HG02623 (cell line): Measurements from ENCODE around the gene ST6GALNAC3.

ENCODE experiments used
- ATAC-seq: cut with Tn5 transposase; IDR thresholded peaks from one replicate; pipeline ENCODE4 v1.9.1; 2021; ENCODE audit warnings: moderate library complexity; ENCODE audit not compliant: unreplicated experiment

Gene ST6GALNAC3

GRCh38 chr1:76408303-76408702, 333.8 kb downstream of the ST6GALNAC3 start:
- ATAC-seq, result no peak

DNA sequence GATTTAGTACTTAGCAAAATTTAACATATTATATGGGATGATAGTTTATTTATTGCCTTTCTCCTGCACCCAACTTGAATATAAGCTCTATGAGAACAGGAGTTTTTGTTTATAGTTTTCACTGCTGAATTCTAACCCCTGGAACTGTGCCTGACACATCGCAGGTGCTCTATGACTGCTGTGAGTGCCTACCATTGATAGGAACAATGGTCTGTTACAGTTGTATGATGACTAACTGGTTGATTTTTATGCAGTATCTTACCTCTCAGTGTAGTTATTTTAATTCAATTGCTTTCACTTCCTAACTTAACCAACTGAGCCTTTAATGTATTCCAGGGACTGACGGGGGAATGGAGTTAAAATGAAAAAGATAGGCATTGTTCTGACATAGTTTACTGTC, 336.0 kb downstream of the ST6GALNAC3 start:
- ATAC-seq, result no peak

DNA sequence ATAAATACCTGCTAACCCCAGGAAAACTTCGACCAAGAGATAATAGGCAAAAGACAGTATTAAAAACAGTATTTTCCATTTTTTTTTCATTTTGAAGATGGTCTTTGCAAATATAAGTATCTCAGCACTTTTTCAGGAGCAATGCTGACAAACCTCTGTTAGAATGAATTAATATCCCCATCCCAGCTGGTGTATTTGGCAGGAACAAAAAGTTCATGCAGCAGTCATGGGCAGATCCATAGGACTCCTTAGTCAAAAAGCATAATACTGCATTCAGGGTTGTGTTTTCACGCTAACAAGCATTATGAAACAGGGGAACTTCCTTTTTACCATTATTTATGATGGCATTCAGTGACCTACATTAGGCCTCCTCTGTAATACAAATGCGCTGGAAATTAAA, 344.0 kb downstream of the ST6GALNAC3 start:
- no peak for ATAC-seq

- no peak for ATAC-seq
These were observed 345.1 kb downstream of the ST6GALNAC3 start for GRCh38 chr1:76419603-76420002.

DNA sequence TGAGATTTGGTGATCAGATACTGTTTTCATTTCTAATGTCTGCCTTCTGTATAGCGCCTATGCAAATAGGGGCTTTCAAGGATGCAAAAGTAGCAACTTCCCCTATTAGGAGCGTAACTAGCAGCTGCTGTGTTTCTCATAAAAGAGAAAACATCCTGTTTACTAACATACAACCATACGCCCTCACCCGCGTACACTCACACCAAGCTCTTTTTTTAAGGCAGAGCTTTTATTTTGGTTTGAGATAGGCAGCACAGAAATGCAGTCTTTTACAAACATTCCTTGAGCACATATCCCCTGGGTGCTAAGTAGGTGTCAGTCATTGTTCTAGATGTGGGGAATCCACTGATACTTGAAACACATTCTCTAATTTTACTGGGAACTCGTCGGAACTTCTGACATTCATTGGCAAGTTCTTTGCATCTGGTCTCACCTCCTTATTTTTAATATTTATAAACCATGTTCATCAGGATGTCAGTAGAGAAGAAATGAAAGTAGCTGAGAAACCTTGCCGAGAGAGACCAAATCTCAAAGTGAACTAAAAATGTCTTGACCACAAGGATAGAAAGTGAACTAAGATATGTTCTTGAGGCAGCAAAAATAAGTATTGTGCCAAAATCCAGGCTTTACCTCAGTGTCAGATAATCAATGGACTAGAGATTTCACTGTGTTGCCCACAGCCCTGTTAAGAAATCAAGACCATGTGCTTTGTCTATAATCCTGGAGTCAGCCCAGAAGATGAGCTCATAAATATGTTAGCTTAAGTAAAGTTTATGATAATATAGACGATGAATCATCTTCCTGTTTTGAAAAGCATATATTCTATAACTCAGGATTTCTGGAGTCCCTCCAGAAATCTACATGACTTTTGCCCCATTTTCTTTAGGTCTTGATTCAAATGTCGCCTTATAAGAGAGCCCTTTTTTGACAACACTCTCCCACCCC, 350.9 kb downstream of the ST6GALNAC3 start:
- peak; percentile 62 for ATAC-seq

DNA sequence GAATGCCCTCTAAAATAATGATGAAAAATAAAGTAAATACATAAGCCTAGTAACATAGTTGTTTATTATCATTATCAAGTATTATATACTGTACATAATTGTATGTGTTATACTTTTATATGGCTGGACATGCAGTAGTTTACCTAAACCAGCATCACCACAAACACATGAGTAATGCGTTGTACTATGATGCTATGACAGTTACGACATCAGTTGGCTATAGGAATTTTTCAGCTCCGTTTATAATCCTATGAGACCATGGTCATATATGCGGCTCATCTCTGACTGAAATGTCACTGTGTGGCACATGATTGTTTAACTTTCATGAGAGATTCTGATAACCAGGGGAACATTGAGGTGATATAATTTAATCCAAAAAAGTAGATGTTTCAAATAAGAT, 352.1 kb downstream of the ST6GALNAC3 start:
- ATAC-seq, result no peak

- ATAC-seq, result no peak
These were observed 353.5 kb downstream of the ST6GALNAC3 start for GRCh38 chr1:76428028-76428427.

GRCh38 chr1:76430531-76430930, 356.0 kb downstream of the ST6GALNAC3 start:
- ATAC-seq, result no peak

- no peak for ATAC-seq
These were observed 359.0 kb downstream of the ST6GALNAC3 start for GRCh38 chr1:76433526-76433925.

DNA sequence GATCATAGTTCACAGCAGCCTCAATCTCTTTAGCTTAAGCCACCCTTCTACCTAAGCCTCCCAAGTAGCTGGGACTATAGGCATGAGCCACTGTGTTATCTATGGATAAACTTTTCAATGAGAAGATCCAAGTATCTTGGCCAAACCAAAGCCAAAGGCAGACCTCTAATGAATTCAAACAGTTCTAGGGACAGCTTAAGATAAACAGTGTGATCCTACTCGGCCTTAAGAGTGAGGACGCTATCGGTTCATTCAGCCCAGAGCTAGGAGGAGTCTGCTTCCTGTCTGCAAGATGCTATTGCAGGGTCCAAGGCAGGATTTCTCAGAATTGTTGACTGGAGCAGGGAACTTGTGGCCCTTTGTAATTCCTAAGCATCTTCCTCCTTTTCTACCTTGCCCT, 368.7 kb downstream of the ST6GALNAC3 start:
- ATAC-seq, result no peak

- no peak for ATAC-seq
These were observed 370.2 kb downstream of the ST6GALNAC3 start for GRCh38 chr1:76444773-76445172.

DNA sequence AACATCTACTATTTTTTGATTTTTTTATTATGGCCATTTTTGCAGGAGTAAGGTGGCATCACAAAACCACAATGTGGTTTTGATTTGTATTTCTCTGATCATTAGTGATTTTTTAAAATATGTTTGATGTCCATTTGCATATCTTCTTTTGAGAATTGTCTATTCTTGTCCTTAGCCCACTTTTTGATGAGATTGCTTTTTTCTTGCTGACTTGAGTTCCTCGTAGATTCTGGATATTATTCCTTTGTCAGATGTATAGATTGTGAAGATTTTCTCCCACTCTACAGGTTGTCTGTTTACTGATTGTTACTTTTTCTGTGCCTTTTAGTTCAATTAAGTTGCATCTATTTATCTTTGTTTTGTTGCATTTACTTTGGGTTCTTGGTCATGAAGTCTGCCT, 375.7 kb downstream of the ST6GALNAC3 start:
- ATAC-seq, result no peak

- no peak for ATAC-seq
These were observed 388.7 kb downstream of the ST6GALNAC3 start for GRCh38 chr1:76463278-76463677.

GRCh38 chr1:76463849-76464248, 389.3 kb downstream of the ST6GALNAC3 start:
- ATAC-seq, result no peak

DNA sequence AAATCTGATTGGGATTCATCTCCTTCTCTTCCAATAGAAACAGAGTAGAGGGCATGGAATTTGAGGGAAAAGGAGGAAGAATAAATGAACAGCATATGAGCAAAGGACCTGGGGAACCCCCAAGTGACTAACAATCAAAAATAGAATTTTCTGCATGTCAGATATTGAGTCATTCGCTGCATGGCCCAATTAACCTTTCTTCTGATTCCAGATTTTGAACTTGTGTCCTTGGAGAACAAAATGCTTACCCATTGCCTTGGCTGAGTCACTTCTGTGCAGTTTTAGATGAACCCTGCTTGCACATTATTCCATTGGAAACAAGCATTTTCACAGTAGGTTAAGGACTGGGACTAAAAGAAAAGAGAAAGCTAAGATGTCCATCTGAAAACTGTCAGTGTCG, 390.5 kb downstream of the ST6GALNAC3 start:
- no peak for ATAC-seq

- ATAC-seq, result no peak
These were observed 395.6 kb downstream of the ST6GALNAC3 start for GRCh38 chr1:76470166-76470565.

DNA sequence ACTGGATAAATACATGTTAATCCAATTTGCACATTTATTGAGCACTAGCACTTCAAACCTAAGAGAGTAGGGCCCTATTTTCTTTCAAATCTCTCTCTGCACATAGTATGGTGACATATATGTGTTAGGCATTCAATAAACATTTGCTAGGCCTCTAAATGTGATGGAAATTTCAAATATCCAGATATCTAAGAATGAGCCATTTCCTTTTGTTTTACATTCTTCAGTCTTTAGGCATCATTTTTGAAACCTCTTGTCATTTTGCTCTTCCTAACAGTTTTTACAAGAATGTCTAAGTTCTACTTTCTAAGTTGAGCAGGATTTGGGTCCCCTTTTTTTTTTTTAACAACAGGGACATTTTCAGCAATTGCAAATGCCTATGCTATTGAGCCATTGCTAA, 397.0 kb downstream of the ST6GALNAC3 start:
- no peak for ATAC-seq

DNA sequence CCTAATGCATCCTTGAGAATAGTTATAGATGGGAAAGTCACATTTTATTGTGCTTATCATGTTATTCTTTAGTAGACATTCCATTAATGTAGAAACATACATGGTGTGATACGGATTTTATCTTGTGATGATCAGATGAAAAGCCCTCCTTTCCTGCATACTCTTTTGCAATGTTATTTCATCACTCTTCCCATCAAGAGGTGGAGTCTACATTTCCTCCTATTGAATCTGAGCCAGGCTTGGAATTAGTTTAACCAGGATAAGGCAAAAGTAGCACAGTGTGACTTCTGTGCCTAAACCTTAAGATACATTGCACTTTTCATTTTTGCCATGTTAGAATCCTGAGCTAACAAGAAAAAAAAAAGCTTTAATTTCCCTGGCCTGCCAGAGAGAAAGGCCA, 399.0 kb downstream of the ST6GALNAC3 start:
- ATAC-seq, result no peak

DNA sequence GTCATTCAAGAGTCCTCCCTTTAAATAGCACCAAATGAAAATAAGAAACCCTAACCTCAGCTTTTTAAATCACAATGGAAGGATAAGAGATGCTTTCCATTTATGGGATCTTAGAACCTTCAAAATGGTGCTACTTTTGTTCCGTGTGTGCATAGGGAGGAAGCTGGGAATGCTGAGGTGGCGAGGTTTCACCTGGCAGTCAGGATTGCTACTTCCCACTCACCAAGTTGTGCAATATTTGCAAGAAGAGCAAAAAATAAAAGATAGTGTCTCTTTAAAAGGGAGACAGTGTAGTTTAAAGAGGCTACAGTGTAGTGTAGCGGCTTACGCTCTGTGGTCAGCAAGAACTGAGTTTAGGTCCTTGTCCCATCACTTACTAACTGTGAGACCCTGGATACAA, 400.4 kb downstream of the ST6GALNAC3 start:
- no peak for ATAC-seq

GRCh38 chr1:76477156-76477555, 402.6 kb downstream of the ST6GALNAC3 start:
- no peak for ATAC-seq

- no peak for ATAC-seq
These were observed 406.3 kb downstream of the ST6GALNAC3 start for GRCh38 chr1:76480827-76481226.

DNA sequence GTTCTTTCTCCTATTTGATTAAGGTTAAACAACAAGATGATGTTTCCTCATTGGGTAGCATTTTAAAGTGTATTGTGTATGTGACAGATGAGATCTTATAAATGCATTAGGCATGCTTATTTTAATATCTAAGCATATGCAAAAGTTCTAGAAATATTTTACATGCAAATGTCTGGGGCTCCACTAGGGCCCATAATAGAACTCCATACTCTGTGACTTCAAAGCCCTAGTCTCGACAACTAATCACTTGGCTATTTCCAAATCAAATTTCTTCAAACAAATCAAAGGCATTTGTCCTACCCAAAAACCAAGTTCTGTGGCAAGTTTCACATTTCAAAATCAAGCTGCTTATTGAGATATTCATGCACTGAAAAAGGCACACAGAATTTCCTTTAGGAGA, 407.1 kb downstream of the ST6GALNAC3 start:
- ATAC-seq, result no peak

GRCh38 chr1:76482272-76482671, 407.7 kb downstream of the ST6GALNAC3 start:
- ATAC-seq, result no peak
